Measurements from ENCODE around the gene MAPK8.

MAPK8 gene

DNA sequence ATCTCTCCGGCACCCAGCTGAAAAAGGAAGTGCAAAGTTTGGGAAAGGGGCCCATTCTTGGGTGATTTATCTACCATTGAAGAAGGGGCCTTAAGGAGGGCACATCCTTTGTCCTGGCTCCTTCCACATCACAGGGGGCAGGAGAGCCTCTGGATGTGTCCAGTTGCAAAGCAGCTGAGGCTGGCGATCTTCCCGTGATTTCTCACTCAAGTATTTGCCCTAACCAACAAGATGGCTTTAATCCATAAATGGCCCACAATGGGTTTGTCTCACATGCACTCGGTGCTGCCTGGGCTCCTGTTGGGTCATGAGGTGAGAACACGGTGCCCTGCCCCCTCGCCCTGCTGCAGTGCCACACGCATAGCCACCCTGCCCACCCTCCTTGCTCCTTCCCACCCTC, 17.8 kb upstream of the MAPK8 start:
- TF ChIP-seq MYC (IDR thresholded peaks at IDR 0.05; ENCODE audit: low read depth, low read length) (no peak), CTCF (IDR thresholded peaks at IDR 0.05; ENCODE audit: low read depth, low read length) (no peak)
- no peak for DNase-seq (ENCODE audit: low read depth)
- no peak overlapping the region for H3K4me3 ChIP-seq (ENCODE audit: low read depth, low read length)

GRCh38 chr10:48289501-48290238, 16.8 kb upstream of the MAPK8 start:
- peak; percentile 68 for DNase-seq (ENCODE audit: low read depth)
- no peak overlapping the region for H3K4me3 ChIP-seq (ENCODE audit: low read depth, low read length)
- TF ChIP-seq MYC (IDR thresholded peaks at IDR 0.05; ENCODE audit: low read depth, low read length) (peak; percentile 41), CTCF (IDR thresholded peaks at IDR 0.05; ENCODE audit: low read depth, low read length) (peak; percentile 80), MAX (IDR thresholded peaks at IDR 0.05; ENCODE audit: low read depth, low read length) (peak; percentile 90), POLR2A (IDR thresholded peaks at IDR 0.05; ENCODE audit: extremely low read depth, insufficient read length) (no peak)

DNA sequence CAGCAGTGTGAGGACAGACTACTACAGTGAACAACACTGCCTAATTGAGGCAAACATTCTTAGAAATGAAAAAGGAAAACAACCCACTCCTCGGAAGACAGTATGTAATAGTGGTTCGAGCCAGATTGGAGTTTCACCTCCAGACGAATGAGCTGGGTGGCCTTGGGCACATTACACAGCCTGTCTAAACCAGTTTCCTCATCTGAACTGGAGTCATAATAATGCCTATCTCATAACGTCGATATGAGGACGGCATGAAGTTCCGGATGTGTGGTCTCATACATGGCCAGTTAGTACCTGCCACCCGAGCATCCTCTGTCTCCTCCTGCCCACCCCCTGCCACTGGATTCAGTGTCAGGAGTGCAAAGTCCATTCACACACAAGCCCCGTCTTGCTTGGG, 16.2 kb upstream of the MAPK8 start:
- no peak for DNase-seq (ENCODE audit: low read depth)
- TF ChIP-seq POLR2A (IDR thresholded peaks at IDR 0.05; ENCODE audit: extremely low read depth, insufficient read length) (no peak), MYC (IDR thresholded peaks at IDR 0.05; ENCODE audit: low read depth, low read length) (no peak), MAX (IDR thresholded peaks at IDR 0.05; ENCODE audit: low read depth, low read length) (no peak), CTCF (IDR thresholded peaks at IDR 0.05; ENCODE audit: low read depth, low read length) (no peak)
- no peak overlapping the region for H3K4me3 ChIP-seq (ENCODE audit: low read depth, low read length)

DNA sequence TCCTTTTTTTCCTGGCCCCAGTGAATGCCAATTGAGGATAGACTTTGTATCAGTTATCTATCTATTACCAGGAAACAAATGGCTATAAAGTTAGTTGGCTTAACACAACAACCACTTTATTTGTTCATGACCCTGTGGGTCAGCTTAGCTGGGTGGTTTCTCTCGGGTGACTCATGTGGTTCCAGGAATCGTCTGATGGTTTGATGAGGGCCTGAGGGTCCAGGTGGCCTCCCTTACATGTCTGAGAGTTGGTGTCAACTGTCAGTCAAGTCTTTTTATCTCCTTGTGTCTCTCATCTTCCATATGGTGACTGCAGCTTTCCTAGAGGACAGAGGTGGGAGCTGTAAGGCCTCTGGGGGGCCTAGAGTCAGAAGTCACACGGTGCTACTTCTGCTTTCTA, 15.3 kb upstream of the MAPK8 start:
- DNase-seq (ENCODE audit: low read depth) = peak; percentile 26
- H3K4me3 ChIP-seq (ENCODE audit: low read depth, low read length) = no peak overlapping the region
- TF ChIP-seq MYC (IDR thresholded peaks at IDR 0.05; ENCODE audit: low read depth, low read length) (no peak), POLR2A (IDR thresholded peaks at IDR 0.05; ENCODE audit: extremely low read depth, insufficient read length) (no peak), CTCF (IDR thresholded peaks at IDR 0.05; ENCODE audit: low read depth, low read length) (no peak), MAX (IDR thresholded peaks at IDR 0.05; ENCODE audit: low read depth, low read length) (no peak)

- H3K4me3 ChIP-seq (ENCODE audit: low read depth, low read length) = no peak overlapping the region
- TF ChIP-seq MYC (IDR thresholded peaks at IDR 0.05; ENCODE audit: low read depth, low read length) (no peak), POLR2A (IDR thresholded peaks at IDR 0.05; ENCODE audit: extremely low read depth, insufficient read length) (no peak), CTCF (IDR thresholded peaks at IDR 0.05; ENCODE audit: low read depth, low read length) (no peak), MAX (IDR thresholded peaks at IDR 0.05; ENCODE audit: low read depth, low read length) (no peak)
- DNase-seq (ENCODE audit: low read depth) = no peak
Measured at GRCh38 chr10:48292616-48293015, 13.9 kb upstream of the MAPK8 start.

DNA sequence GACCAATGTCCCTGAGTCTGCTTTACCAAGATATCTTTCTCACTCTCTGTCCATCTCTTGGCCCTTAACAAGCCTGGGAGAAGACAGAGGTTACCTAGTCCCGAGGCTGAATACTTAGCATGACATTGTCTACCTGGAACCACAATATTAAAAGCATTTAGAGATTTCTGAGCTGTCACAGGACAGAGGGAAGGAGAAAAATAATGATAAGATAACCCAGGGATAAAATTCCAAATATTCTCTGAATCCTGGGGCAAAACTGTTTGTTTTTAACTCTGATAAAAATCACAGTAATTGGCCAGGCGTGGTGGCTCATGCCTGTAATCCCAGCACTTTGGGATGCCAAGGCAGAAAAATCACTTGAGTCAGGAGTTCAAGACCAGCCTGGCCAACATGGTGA, 12.0 kb upstream of the MAPK8 start:
- TF ChIP-seq POLR2A (IDR thresholded peaks at IDR 0.05; ENCODE audit: extremely low read depth, insufficient read length) (no peak), MAX (IDR thresholded peaks at IDR 0.05; ENCODE audit: low read depth, low read length) (no peak), CTCF (IDR thresholded peaks at IDR 0.05; ENCODE audit: low read depth, low read length) (no peak), MYC (IDR thresholded peaks at IDR 0.05; ENCODE audit: low read depth, low read length) (no peak)
- H3K4me3 ChIP-seq (ENCODE audit: low read depth, low read length) = no peak overlapping the region
- no peak for DNase-seq (ENCODE audit: low read depth)
